Glutamatergic neuron (in vitro differentiated cells): ENCODE results near the gene RNF11. TPM values are rescaled to one million over a fixed set of nuclear protein-coding genes. Genes with fewer than 3 reads are reported as not detected.
"Not testable (repeated sequence)": the region's sequence is repeated elsewhere in the genome, so short reads cannot be mapped to it uniquely, and the experiment has no call there.

ENCODE experiments used
- DNase-seq: peaks from one replicate; pipeline ENCODE4 v3.0.0; 2022
- H3K27ac Mint-ChIP-seq: one replicate; pipeline ENCODE4 v1.8.0; 2020; ENCODE audit warnings: mild to moderate bottlenecking, mixed read lengths, inconsistent platforms; ENCODE audit not compliant: unreplicated experiment
- H3K27me3 Mint-ChIP-seq: one replicate; pipeline ENCODE4 v1.8.0; 2020; ENCODE audit warnings: mild to moderate bottlenecking, moderate library complexity, mixed read lengths, inconsistent platforms; ENCODE audit not compliant: unreplicated experiment
- H3K36me3 Mint-ChIP-seq: one replicate; pipeline ENCODE4 v1.8.0; 2020; ENCODE audit warnings: mild to moderate bottlenecking, mixed read lengths, inconsistent platforms; ENCODE audit not compliant: unreplicated experiment
- H3K4me1 Mint-ChIP-seq: one replicate; pipeline ENCODE4 v1.8.0; 2020; ENCODE audit warnings: mild to moderate bottlenecking, low read depth, mixed read lengths, inconsistent platforms; ENCODE audit not compliant: unreplicated experiment
- H3K4me3 Mint-ChIP-seq: one replicate; pipeline ENCODE4 v1.8.0; 2020; ENCODE audit warnings: mild to moderate bottlenecking, mixed read lengths, inconsistent platforms; ENCODE audit not compliant: unreplicated experiment
- H3K9me3 Mint-ChIP-seq: one replicate; pipeline ENCODE4 v1.8.0; 2020; ENCODE audit warnings: mild to moderate bottlenecking, moderate library complexity, mixed read lengths, inconsistent platforms; ENCODE audit not compliant: unreplicated experiment
- CTCF ChIP-seq: fragments of 200-600 bp; sonication (generic); IDR thresholded peaks from one replicate; pipeline ENCODE4 v1.5.0; 2021; ENCODE audit not compliant: partially characterized antibody, unreplicated experiment
- total RNA-seq: library from RNA; stranded (reverse); fragmentation: NEBNext Ultra II Directional; extraction: Animal tissue kit (Norgen Biotek cat#: 25700); gene quantifications from one replicate; pipeline ENCODE4 v1.2.1, GENCODE V29; 2021; ENCODE audit not compliant: unreplicated experiment

RNF11 gene
- total RNA-seq, 1 donor from 2014 or later = 81.6 TPM

- H3K4me3 Mint-ChIP-seq = no peak overlapping the region
- no peak for DNase-seq
- no peak overlapping the region for H3K27ac Mint-ChIP-seq
- H3K4me1 Mint-ChIP-seq = no peaks in the 10 kb centered on the region
- no peaks in the 10 kb centered on the region for H3K27me3 Mint-ChIP-seq
- no peak for TF ChIP-seq CTCF
- H3K36me3 Mint-ChIP-seq = no peaks in the 10 kb centered on the region
- H3K9me3 Mint-ChIP-seq = no peaks in the 10 kb centered on the region
Observed at GRCh38 chr1:51218570-51218969, 17.5 kb upstream of the RNF11 start.

- no peaks in the 10 kb centered on the region for H3K36me3 Mint-ChIP-seq
- no peak overlapping the region for H3K27ac Mint-ChIP-seq
- no peak for TF ChIP-seq CTCF
- H3K27me3 Mint-ChIP-seq = no peaks in the 10 kb centered on the region
- H3K4me3 Mint-ChIP-seq = no peak overlapping the region
- no peaks in the 10 kb centered on the region for H3K9me3 Mint-ChIP-seq
- DNase-seq = no peak
- no peaks in the 10 kb centered on the region for H3K4me1 Mint-ChIP-seq
Observed at GRCh38 chr1:51219022-51219421, 17.1 kb upstream of the RNF11 start.

GRCh38 chr1:51221529-51221928 lies 14.5 kb upstream of the RNF11 start:
- not testable (repeated sequence) for H3K4me1 Mint-ChIP-seq, H3K27me3 Mint-ChIP-seq, H3K27ac Mint-ChIP-seq, H3K36me3 Mint-ChIP-seq, H3K4me3 Mint-ChIP-seq, H3K9me3 Mint-ChIP-seq, DNase-seq

- no peak for TF ChIP-seq CTCF
- Mint-ChIP-seq H3K27me3 (no peaks in the 10 kb centered on the region), H3K4me3 (no peak overlapping the region), H3K27ac (no peak overlapping the region), H3K4me1 (no peaks in the 10 kb centered on the region), H3K9me3 (no peaks in the 10 kb centered on the region), H3K36me3 (no peaks in the 10 kb centered on the region)
- DNase-seq = no peak
Observed at GRCh38 chr1:51222136-51222787, 13.8 kb upstream of the RNF11 start.

- Mint-ChIP-seq H3K4me1 (no peaks in the 10 kb centered on the region), H3K4me3 (no peak overlapping the region), H3K27ac (no peak overlapping the region), H3K36me3 (no peaks in the 10 kb centered on the region), H3K27me3 (no peaks in the 10 kb centered on the region), H3K9me3 (no peaks in the 10 kb centered on the region)
- TF ChIP-seq CTCF = no peak
- DNase-seq = no peak
Observed at GRCh38 chr1:51222809-51223208, 13.3 kb upstream of the RNF11 start.
